T-helper 2 cell treated with Interferon-gamma antibody and Interleukin-4, amounts not matched to agents 5 μg/mL and 100 μg/mL, for 36 hours (primary cell): ENCODE results near the gene CAMTA1.

Source experiments
- DNase-seq: peaks from one replicate; pipeline ENCODE4 v3.0.0; 2021; ENCODE audit warnings: low spot score
- H3K27ac Mint-ChIP-seq: one replicate; pipeline ENCODE4 v1.8.0; 2021; ENCODE audit warnings: mild to moderate bottlenecking, mixed read lengths
- H3K27me3 Mint-ChIP-seq: one replicate; pipeline ENCODE4 v1.8.0; 2021; ENCODE audit warnings: low read depth, mixed read lengths
- H3K36me3 Mint-ChIP-seq: one replicate; pipeline ENCODE4 v1.8.0; 2021; ENCODE audit warnings: low read depth, mixed read lengths
- H3K4me1 Mint-ChIP-seq: one replicate; pipeline ENCODE4 v1.8.0; 2021; ENCODE audit warnings: low read depth, mixed read lengths
- H3K4me3 Mint-ChIP-seq: one replicate; pipeline ENCODE4 v1.8.0; 2022; ENCODE audit warnings: mild to moderate bottlenecking, moderate library complexity, mixed read lengths
- H3K9me3 Mint-ChIP-seq: one replicate; pipeline ENCODE4 v1.8.0; 2021; ENCODE audit warnings: mixed read lengths

CAMTA1 gene

DNA sequence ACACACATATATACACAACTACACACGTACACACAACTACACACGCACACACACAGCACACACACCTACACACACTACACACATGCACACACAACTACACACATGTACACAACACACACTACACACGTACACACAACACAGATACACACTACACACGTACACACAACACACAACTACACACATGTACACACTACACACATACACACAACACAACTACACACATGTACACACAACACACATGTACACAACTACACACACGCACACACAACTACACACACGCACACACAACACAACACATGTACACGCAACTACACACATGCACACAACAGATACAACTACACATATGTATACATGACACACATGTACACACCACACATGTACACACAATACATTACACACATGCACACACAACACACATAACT lies 318.1 kb downstream of the CAMTA1 start:
- Mint-ChIP-seq H3K36me3 (no peaks in the 10 kb centered on the region), H3K27me3 (no peaks in the 10 kb centered on the region), H3K4me3 (no peak overlapping the region), H3K4me1 (no peaks in the 10 kb centered on the region), H3K9me3 (peaks cover 4% of the 10 kb centered on the region), H3K27ac (no peak overlapping the region)
- DNase-seq: no peak

DNA sequence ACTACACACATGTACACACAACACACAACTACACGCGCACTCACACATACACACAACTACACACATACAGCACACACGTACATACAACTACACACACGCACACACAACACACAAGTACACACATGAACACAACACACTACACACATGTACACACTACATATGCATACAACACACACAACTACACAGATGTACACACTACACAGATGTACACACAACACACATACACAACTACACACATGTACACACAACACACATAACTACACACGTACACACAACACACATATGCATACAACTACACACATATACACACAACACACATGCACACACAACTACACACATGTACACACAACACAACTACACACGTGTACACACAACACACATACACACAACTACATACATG lies 318.6 kb downstream of the CAMTA1 start:
- no peak for DNase-seq
- peaks cover 4% of the 10 kb centered on the region for H3K9me3 Mint-ChIP-seq
- H3K27me3 Mint-ChIP-seq: no peaks in the 10 kb centered on the region
- no peak overlapping the region for H3K27ac Mint-ChIP-seq
- H3K4me3 Mint-ChIP-seq: no peak overlapping the region
- no peaks in the 10 kb centered on the region for H3K36me3 Mint-ChIP-seq
- no peaks in the 10 kb centered on the region for H3K4me1 Mint-ChIP-seq

DNA sequence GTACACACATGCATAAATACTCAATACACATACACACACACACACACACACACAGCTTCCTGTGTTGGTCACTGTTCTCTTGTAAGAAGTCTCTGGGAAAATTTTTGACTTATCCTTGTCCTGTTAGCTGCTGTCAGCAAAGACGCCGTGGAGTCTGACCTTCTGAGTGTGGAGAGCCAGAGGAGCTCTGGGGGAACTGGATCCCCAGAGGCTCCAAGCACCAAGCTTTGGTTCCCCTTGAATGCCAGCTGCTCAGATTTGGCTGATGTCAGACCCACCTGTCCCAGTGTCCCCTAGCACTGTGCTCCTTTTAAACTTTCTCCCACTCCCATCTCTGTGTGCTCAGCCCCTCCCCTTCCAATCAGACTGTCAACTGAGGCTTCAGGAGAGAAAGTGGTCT lies 319.1 kb downstream of the CAMTA1 start:
- Mint-ChIP-seq H3K27ac (no peak overlapping the region), H3K4me3 (no peak overlapping the region), H3K27me3 (no peaks in the 10 kb centered on the region), H3K36me3 (no peaks in the 10 kb centered on the region), H3K4me1 (no peaks in the 10 kb centered on the region), H3K9me3 (peaks cover 4% of the 10 kb centered on the region)
- no peak for DNase-seq

DNA sequence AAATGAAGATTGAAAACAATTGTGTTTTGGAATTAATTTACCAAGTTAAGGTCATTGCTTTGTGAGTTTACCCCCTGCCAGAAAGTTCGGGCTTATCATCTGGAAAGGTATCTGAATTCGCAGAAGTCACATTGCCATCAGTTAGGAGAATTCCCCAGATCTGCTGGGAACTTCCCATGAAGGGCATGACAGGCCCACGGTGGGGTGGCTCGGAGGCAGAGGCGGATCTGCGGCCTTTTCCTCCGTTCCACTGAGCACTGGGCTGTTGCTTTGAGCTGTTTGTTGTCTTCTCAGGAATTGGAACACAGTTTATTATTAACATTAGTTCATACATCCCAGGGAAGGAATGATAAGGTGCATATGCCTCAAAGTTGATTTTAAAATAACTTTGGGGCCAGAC lies 320.0 kb downstream of the CAMTA1 start:
- no peaks in the 10 kb centered on the region for H3K36me3 Mint-ChIP-seq
- H3K27me3 Mint-ChIP-seq: no peaks in the 10 kb centered on the region
- DNase-seq: no peak
- H3K4me1 Mint-ChIP-seq: no peaks in the 10 kb centered on the region
- H3K27ac Mint-ChIP-seq: no peak overlapping the region
- H3K9me3 Mint-ChIP-seq: peaks cover 4% of the 10 kb centered on the region
- H3K4me3 Mint-ChIP-seq: no peak overlapping the region

DNA sequence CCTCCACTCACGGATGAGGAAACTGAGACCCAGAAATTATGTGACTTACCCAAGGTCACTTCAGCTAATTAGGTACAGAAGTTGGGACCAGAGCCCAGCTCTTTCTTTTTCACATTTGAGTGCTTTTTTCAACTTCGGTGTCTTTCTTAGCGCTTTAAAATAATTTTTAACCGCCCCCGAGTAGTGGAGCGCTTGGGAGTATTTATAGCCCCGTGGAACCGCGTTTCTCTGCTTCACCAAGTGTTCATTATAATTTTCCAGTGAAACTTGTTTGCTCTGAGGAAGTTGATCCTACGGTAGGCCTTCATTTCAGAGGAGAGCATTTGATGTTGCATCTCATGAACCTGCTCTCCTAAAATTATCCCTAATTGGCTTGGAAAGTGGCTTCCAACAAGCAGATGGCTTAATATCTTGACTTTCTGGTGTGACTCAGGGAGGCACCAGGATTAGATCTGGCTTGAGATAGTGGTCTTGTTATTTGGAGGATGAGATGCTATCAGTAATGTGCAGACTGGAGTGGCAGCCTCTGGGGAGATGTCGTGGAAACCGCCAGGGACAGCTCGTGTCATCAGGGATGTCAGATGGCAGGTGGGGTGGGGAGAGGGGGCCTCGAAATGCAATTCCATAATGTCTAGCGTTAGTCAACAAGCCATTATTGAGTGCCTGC lies 321.3 kb downstream of the CAMTA1 start:
- peaks cover 3% of the 10 kb centered on the region for H3K9me3 Mint-ChIP-seq
- H3K36me3 Mint-ChIP-seq: no peaks in the 10 kb centered on the region
- DNase-seq: no peak
- no peak overlapping the region for H3K4me3 Mint-ChIP-seq
- H3K4me1 Mint-ChIP-seq: no peaks in the 10 kb centered on the region
- no peak overlapping the region for H3K27ac Mint-ChIP-seq
- H3K27me3 Mint-ChIP-seq: no peaks in the 10 kb centered on the region

DNA sequence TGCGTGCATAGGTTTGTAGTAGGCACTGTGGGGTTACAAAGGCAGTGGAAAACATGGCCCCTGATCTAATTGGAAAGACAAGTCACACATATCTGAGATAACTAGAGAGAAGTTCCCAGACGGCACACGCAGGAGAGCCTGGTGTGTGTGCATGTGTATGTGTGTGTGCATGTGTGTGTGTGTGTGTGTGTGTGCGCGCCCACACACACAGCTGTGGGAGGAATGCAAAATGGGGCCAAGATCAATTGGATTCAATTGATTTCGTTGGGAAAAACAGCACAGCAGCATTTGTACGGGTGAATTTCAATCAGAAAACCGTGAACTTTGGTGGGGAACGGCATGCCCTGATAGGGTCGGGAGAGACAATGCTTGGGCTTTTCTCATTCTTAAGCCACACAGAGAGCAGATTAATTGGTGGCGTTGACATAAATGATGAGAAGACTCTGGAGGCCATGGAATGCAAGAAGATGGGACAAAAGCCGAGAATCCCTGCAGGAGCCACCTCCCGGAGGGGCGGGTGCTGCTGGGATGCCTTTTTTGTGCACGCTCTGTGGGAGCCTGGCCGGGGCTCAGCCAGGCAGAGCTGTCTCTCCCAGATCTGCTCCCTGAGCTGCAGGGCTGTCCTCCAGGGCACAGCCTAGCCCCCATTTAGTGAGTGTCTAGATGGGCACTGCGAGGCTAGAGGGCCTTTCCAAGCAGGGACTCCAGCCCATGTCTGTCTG lies 322.0 kb downstream of the CAMTA1 start:
- Mint-ChIP-seq H3K27me3 (no peaks in the 10 kb centered on the region), H3K36me3 (no peaks in the 10 kb centered on the region), H3K27ac (no peak overlapping the region), H3K4me1 (no peaks in the 10 kb centered on the region), H3K4me3 (no peak overlapping the region), H3K9me3 (no peaks in the 10 kb centered on the region)
- no peak for DNase-seq

DNA sequence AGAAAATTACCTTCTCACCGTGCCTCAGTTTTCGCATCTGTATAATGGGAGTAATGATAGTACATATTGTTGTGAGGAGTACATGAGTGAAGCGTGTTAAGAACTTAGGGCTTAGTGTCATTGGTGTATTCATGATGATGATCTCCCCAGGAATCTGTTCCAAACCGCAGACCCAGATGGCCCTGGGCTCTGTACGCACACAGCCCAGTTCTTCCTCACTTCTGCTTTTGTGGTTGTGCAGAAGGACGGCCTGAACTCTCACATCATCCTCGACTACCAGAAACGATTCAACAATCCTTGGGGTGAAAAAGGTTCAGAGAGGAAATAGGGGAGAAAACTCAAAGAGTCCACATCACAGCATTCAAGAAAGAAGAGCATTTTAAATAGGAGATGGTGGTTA lies 323.0 kb downstream of the CAMTA1 start:
- no peak for DNase-seq
- H3K27ac Mint-ChIP-seq: no peak overlapping the region
- H3K36me3 Mint-ChIP-seq: no peaks in the 10 kb centered on the region
- no peaks in the 10 kb centered on the region for H3K9me3 Mint-ChIP-seq
- no peaks in the 10 kb centered on the region for H3K27me3 Mint-ChIP-seq
- no peaks in the 10 kb centered on the region for H3K4me1 Mint-ChIP-seq
- H3K4me3 Mint-ChIP-seq: no peak overlapping the region

DNA sequence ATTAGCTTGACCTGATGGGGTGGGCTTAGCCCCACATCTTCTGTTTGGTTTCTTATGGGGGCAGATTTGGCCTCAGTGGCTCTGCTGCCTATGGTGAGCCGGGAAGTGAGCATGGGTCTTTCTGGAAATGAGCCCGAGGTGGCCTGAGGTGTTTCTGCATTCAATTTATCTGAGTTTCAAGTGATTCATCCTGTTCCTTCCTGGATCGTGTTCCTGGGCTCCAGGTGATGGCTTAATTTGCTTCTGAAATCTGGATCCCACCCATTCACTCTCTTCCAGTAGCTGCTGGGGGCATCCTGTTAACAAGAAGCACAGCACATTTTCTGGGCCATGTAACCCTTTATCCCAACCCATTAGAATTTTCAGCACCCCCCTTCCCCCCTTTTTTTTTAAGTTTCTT lies 324.6 kb downstream of the CAMTA1 start:
- DNase-seq: no peak
- H3K27ac Mint-ChIP-seq: no peak overlapping the region
- no peak overlapping the region for H3K4me3 Mint-ChIP-seq
- H3K4me1 Mint-ChIP-seq: no peaks in the 10 kb centered on the region
- no peaks in the 10 kb centered on the region for H3K27me3 Mint-ChIP-seq
- H3K9me3 Mint-ChIP-seq: no peaks in the 10 kb centered on the region
- H3K36me3 Mint-ChIP-seq: no peaks in the 10 kb centered on the region

DNA sequence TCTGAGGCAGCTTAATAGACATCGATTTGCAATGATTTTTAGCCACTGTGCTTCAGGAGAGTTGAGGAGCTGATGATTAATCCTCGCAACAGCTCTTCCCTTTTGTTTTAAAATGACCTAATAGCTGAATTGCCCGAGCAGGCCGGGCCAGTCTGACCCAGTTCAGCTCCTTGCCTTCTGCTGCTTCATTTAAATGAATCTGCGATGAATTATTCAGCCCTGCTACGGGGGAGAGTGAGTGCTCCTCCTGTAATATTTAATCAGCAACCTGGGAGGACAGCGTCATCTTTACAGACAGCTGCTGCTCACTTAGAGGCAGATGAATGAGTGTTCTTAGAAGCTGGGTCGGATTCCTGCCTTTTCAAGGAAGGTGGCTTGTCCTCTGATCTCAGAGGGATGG lies 325.1 kb downstream of the CAMTA1 start:
- Mint-ChIP-seq H3K9me3 (no peaks in the 10 kb centered on the region), H3K36me3 (no peaks in the 10 kb centered on the region), H3K27me3 (no peaks in the 10 kb centered on the region), H3K4me1 (no peaks in the 10 kb centered on the region), H3K27ac (no peak overlapping the region), H3K4me3 (no peak overlapping the region)
- DNase-seq: no peak

DNA sequence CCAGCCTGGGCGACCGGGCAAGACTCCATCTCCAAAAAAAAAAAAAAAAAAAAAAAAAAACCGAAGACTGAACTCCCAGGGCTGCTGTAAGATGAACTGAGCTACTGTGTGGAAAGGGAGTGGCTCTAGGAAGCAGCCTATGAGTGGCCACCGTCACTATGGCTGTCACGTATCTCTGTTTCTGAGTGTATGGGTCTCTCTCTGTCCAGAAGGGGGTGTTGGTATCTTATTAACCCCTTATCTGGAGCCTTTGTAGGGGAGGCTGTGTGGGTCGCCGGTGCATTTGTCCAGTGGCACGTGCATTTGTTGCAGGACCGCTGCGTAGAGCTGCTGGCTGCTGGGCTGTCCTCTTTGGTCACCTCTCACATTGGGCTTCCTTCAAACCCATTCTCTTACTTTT lies 326.6 kb downstream of the CAMTA1 start:
- H3K27me3 Mint-ChIP-seq: no peaks in the 10 kb centered on the region
- no peaks in the 10 kb centered on the region for H3K36me3 Mint-ChIP-seq
- H3K4me3 Mint-ChIP-seq: no peak overlapping the region
- H3K9me3 Mint-ChIP-seq: no peaks in the 10 kb centered on the region
- H3K27ac Mint-ChIP-seq: no peak overlapping the region
- no peak for DNase-seq
- no peaks in the 10 kb centered on the region for H3K4me1 Mint-ChIP-seq

DNA sequence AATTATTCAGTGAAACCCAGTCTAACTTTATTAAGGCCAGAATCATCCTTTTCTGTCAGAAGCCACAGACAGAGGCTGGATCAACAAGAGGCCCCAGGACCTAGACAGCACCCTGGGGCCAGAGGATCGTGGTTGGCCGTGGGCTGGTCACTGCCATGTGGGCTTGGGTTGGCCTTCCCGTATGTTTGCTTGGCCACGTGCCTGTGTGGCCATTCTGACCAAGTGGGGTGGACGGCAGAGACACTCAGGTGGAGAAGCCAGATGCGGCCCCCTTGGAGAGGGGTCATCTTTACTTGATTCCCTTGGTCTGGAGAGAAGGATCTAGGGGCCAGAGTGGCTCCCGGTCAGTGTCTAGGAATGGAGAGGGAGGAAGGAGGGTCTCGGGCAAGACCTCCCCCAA lies 327.9 kb downstream of the CAMTA1 start:
- Mint-ChIP-seq H3K27me3 (no peaks in the 10 kb centered on the region), H3K4me1 (no peaks in the 10 kb centered on the region), H3K27ac (no peak overlapping the region), H3K9me3 (no peaks in the 10 kb centered on the region), H3K36me3 (no peaks in the 10 kb centered on the region), H3K4me3 (no peak overlapping the region)
- DNase-seq: no peak

DNA sequence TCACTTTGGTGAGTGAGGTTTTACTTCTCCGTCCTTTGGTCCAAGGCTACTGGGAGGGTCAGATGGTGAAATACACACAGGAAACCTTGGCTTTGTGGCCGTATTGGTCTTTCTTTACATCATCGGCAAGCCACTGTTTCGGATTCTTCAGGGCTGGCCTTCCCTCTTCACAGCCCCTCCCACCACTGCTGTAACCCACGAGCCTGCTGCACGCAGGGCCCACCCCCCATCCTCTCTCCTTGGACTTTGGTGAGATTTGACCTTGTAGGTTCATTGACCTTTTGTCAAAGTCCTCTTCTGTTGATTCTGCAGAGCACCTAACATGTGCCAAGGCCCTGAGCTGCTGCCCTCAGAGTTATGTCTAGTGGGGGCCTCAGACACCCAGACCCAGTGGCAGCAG lies 328.6 kb downstream of the CAMTA1 start:
- H3K9me3 Mint-ChIP-seq: no peaks in the 10 kb centered on the region
- H3K4me1 Mint-ChIP-seq: no peaks in the 10 kb centered on the region
- DNase-seq: no peak

DNA sequence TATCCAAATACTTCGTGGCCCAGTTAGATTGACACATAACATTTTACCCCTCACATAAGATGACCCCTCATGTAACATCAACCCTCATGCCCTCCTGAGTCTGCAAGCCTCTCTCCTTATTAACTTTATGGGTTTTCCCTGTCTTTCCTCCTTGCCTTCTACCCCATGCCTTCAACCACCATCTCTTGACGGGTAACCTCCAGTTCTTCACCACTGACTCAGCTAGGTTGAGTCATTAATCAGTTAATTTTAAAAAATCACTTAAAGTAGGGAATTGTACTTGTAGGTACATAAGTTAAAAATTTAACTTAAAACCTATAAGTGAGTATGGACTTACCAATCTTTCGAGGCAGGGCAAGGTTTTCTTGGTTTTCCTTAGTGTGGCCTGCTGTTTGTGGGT lies 330.7 kb downstream of the CAMTA1 start:
- Mint-ChIP-seq H3K27me3 (no peaks in the 10 kb centered on the region), H3K36me3 (no peaks in the 10 kb centered on the region), H3K9me3 (no peaks in the 10 kb centered on the region), H3K4me3 (no peak overlapping the region), H3K27ac (no peak overlapping the region), H3K4me1 (no peaks in the 10 kb centered on the region)
- DNase-seq: no peak

More for the DNA sequence above, 328.6 kb downstream of the CAMTA1 start:
- no peak overlapping the region for H3K4me3 Mint-ChIP-seq
- H3K36me3 Mint-ChIP-seq: no peaks in the 10 kb centered on the region
- H3K27ac Mint-ChIP-seq: no peak overlapping the region
- no peaks in the 10 kb centered on the region for H3K27me3 Mint-ChIP-seq

DNA sequence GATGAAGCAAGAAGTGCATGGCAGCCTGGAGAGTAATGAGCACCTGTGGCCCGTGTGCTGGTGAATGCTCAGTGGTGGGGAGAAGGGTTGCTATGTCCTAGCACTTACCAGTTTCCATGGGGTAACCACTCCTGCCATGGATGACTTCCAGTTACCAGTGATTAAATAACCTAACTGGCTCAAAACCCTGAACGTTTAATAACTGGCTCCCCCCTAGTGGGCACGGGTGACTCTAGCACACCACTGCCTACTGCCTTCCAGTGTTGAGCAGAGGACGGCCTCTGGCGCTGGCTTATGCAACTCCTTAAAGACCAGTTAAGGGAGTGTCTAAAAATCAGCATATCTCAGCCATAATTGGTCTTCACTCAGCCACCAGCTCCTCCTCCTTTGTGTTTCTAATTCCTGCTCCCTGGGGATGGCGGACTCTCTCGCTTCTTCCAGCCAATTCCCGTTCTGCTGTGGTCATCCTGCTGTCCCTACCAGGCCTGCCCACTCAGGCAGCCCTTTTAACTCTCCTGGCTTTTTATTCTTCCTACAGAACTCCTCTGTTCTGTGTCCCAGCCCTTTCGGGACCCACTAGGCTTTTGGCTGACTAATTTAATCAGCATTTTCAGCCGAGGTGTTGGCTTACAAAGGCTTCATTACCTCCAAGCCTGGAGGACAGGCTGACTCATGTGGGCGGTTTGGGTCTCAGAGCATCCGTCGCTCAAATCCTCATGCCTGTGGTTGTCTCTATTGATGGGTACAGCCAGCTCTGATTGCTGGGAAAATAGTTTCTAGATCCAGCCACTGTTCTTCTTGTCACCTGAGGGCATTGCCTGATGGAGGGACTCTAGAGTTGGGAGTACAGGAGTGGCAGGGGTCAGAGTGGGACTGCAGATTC lies 332.4 kb downstream of the CAMTA1 start:
- no peaks in the 10 kb centered on the region for H3K36me3 Mint-ChIP-seq
- no peak for DNase-seq
- no peaks in the 10 kb centered on the region for H3K9me3 Mint-ChIP-seq
- no peaks in the 10 kb centered on the region for H3K27me3 Mint-ChIP-seq
- no peak overlapping the region for H3K4me3 Mint-ChIP-seq
- no peaks in the 10 kb centered on the region for H3K4me1 Mint-ChIP-seq
- no peak overlapping the region for H3K27ac Mint-ChIP-seq
